HG03460 (cell line): ENCODE data around the gene CCDC198.
A peak's percentile ranks its signal among the peaks of the same experiment; 100 is the strongest.

Experiments
- ATAC-seq: cut with Tn5 transposase; IDR thresholded peaks from one replicate; pipeline ENCODE4 v1.9.1; 2021; ENCODE audit not compliant: unreplicated experiment

Gene CCDC198

GRCh38 chr14:57470909-57471308 lies 22.7 kb downstream of the CCDC198 start:
- ATAC-seq: no peak

GRCh38 chr14:57464008-57464730 lies 29.5 kb downstream of the CCDC198 start:
- peak; percentile 91 for ATAC-seq

GRCh38 chr14:57462551-57462950 lies 31.1 kb downstream of the CCDC198 start:
- ATAC-seq: no peak

- no peak for ATAC-seq
Observed at GRCh38 chr14:57461777-57462320, 31.8 kb downstream of the CCDC198 start.

- ATAC-seq: no peak
Observed at GRCh38 chr14:57435923-57436322, 57.7 kb downstream of the CCDC198 start.

- no peak for ATAC-seq
Observed at GRCh38 chr14:57420986-57421385, 72.7 kb downstream of the CCDC198 start.

- no peak for ATAC-seq
Observed at GRCh38 chr14:57420033-57420432, 73.6 kb downstream of the CCDC198 start.
